GM18951 (cell line): Measurements from ENCODE around the gene MRPL2.

ENCODE experiments used
- POLR2A ChIP-seq: IDR thresholded peaks from 4 replicates; pipeline ENCODE4 v1.6.1; 2011; ENCODE audit warnings: mild to moderate bottlenecking; ENCODE audit not compliant: insufficient read length, insufficient read depth; ENCODE audit errors: extremely low read depth
- in situ Hi-C: fragments of 300-500 bp; cut with MboI; formaldehyde crosslinking; loops from one replicate; pipeline ENCODE4 v1.12.0; 2022; ENCODE audit warnings: low sequenced_read_pairs, mixed read lengths, inconsistent platforms; ENCODE audit not compliant: unreplicated experiment

Gene MRPL2

DNA sequence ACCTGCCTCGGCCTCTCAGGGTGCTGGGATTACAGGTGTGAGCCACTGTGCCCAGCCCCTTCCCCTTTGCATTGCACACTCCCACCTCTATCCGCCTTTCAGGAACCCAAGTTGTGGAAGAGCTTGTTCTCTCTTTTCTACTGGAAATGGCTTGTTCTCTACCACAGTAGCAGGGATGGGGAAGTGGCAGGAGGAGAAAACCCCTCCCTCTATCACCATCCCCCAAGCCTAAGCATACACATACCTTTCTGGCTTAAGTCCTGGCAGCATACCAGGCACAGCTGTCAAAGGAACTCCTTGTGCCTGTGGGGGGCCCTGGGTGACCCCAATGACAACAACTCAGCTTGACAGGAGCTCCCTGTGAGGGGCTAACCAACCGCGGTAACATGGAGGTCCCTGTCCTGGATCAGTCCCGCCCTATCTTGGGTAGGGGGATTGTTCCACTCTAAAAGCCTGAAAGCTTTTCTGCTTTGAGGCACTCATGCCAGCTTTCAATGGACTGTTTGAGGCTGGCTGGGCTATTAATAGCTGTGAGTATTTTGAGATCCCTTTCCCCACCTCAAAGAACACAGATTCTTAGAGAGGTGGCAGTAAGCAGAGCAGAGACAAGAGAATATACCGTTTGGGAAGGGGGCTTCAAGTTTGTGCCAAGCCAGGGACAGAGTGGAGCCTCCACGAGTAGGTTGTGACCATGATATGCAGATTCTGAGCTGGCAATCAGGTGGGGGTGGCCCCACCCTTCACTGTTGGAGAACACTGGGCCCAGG lies 42.9 kb downstream of the MRPL2 start:
- in situ Hi-C loops, result no loop called here
- no peak for TF ChIP-seq POLR2A

- in situ Hi-C loops, result no loop called here
- TF ChIP-seq POLR2A, result no peak
Observed at GRCh38 chr6:43014434-43014909, 44.8 kb downstream of the MRPL2 start.

- in situ Hi-C loops, result no loop called here
- peak; percentile 79 for TF ChIP-seq POLR2A
Observed at GRCh38 chr6:43013843-43014433, 45.3 kb downstream of the MRPL2 start, which contains the start of the genes KLHDC3 and MEA1. Gene KLHDC3, plus strand, starts transcription at chr6:43014249. Its CDS starts 2,944 bp downstream, at chr6:43017193. Gene MEA1, minus strand, starts transcription at chr6:43013946. Its CDS starts 133 bp downstream, at chr6:43013813.

DNA sequence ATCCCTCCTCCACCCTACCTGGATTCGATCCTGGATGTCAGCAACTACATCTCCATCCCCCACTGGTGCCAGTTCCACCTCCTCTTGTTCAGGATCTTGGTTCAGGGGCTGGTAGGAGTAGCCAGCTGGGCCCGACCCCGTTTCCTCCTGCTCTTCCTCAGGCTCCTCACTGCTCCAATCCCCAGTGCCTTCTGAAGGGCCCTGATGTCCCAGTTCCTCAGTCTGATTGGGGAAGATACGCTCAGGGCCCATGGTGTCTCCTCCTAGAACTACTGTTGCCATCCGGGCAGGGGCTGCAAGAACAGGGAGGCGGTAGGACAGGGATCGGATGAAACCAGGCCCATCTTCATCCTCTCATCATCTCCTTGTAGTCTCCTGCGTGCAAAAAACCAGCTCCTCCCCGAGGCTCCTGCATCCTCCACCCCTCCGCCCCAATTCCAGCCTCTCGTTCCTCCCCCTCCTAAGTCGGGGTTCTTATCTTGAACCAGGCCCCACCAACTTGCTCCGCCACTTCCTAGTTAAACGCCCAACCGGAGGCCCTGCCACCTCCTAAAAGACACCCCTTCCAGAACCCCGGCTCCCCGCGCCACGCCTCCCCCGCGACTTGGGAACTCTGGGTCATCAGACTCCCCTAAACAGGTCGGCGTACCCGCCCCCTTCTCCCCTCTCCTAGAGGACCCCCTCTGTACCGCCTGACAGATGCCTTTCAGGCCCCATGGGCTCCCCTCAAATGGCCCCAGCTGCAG lies 46.0 kb downstream of the MRPL2 start:
- TF ChIP-seq POLR2A, result no peak
- in situ Hi-C loops, result no loop called here

GRCh38 chr6:43012364-43012763 lies 46.9 kb downstream of the MRPL2 start:
- in situ Hi-C loops, result no loop called here
- TF ChIP-seq POLR2A, result no peak

GRCh38 chr6:43011207-43011606 lies 48.0 kb downstream of the MRPL2 start:
- TF ChIP-seq POLR2A, result no peak
- in situ Hi-C loops, result no loop called here

DNA sequence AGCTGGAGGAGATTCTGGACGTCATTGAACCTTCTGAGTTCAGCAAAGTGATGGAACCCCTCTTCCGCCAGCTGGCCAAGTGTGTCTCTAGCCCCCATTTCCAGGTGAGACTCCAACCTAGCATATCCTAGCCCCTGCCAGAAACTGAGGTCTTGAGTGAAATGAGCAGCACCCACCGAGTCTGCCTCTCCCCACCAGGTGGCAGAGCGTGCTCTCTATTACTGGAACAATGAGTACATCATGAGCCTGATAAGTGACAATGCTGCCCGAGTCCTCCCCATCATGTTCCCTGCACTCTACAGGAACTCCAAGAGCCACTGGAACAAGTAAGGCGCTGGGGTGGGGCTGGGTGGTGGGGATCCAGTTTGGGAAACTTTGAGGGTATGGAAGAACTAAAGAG lies 50.1 kb downstream of the MRPL2 start:
- in situ Hi-C loops, result no loop called here
- no peak for TF ChIP-seq POLR2A

- no peak for TF ChIP-seq POLR2A
- in situ Hi-C loops, result no loop called here
Observed at GRCh38 chr6:43007126-43007525, 52.1 kb downstream of the MRPL2 start.

GRCh38 chr6:43006251-43006650 lies 53.0 kb downstream of the MRPL2 start:
- no peak for TF ChIP-seq POLR2A
- in situ Hi-C loops, result no loop called here

DNA sequence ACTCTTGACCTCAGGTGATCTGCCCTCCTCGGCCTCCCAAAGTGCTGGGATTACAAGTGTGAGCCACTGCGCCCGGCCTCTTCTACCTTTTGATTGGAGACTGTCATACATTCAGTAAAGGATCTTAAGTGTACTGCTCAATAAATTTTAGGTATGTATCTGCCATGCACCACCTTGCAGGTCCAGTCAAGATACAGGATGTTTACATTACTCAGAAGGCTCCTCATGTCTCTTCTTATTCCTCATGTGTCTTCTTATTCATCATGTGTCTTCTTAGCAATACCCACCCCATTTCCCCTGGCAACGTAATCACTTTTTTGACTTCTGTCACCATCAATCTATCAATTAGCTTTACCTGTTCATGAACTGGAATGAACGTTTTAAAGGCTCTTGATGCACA lies 53.4 kb downstream of the MRPL2 start:
- TF ChIP-seq POLR2A, result no peak
- in situ Hi-C loops, result no loop called here
